ENCODE results near the gene KMT2E. TPM values are rescaled to one million over a fixed set of nuclear protein-coding genes. Genes with fewer than 3 reads are reported as not detected.

KMT2E gene
- total and polyA plus RNA-seq, 2 experiments from 2014 or later, result 78.4 to 131 TPM

- H3K27ac ChIP-seq, result no peak overlapping the region
- no peak for TF ChIP-seq CTCF (IDR thresholded peaks at IDR 0.05; ENCODE audit: low read depth, low read length)
Observed at GRCh38 chr7:105133986-105134655, 120.1 kb downstream of the KMT2E start.

GRCh38 chr7:105136221-105136620 is 122.2 kb downstream of the KMT2E start:
- no peaks in the 10 kb centered on the region for H3K27me3 ChIP-seq
- H3K27ac ChIP-seq, result peak overlapping the region; percentile 21
- peaks cover 16% of the 10 kb centered on the region for H3K4me1 ChIP-seq (ENCODE audit: low read depth)
- no peaks in the 10 kb centered on the region for H3K9me3 ChIP-seq (ENCODE audit: low read depth)
- peak; percentile 29 for TF ChIP-seq CTCF (IDR thresholded peaks at IDR 0.05; ENCODE audit: low read depth, low read length)
- H3K36me3 ChIP-seq, result no peaks in the 10 kb centered on the region
- DNase-seq (ENCODE audit: low read depth in 1 of 2, low spot score in 1 of 2), result peak in 1 of 2 donors; percentile 7
- H3K4me3 ChIP-seq, result no peak overlapping the region

More at GRCh38 chr7:105133986-105134655, 120.1 kb downstream of the KMT2E start:
- no peaks in the 10 kb centered on the region for H3K36me3 ChIP-seq
- H3K9me3 ChIP-seq (ENCODE audit: low read depth), result no peaks in the 10 kb centered on the region
- H3K4me1 ChIP-seq (ENCODE audit: low read depth), result peaks cover 16% of the 10 kb centered on the region
- H3K4me3 ChIP-seq, result no peak overlapping the region
- H3K27me3 ChIP-seq, result no peaks in the 10 kb centered on the region
- no peak for DNase-seq (ENCODE audit: low read depth in 1 of 2, low spot score in 1 of 2)

GRCh38 chr7:105137898-105138297 is 123.9 kb downstream of the KMT2E start:
- DNase-seq (ENCODE audit: low read depth in 1 of 2, low spot score in 1 of 2), result no peak
- Histone ChIP-seq H3K4me1 (ENCODE audit: low read depth) (peaks cover 16% of the 10 kb centered on the region), H3K36me3 (peaks cover 6% of the 10 kb centered on the region), H3K27ac (no peak overlapping the region), H3K4me3 (no peak overlapping the region), H3K27me3 (no peaks in the 10 kb centered on the region), H3K9me3 (ENCODE audit: low read depth) (no peaks in the 10 kb centered on the region)
- no peak for TF ChIP-seq CTCF (IDR thresholded peaks at IDR 0.05; ENCODE audit: low read depth, low read length)

GRCh38 chr7:105139381-105139780 is 125.4 kb downstream of the KMT2E start:
- no peak overlapping the region for H3K4me3 ChIP-seq
- no peak overlapping the region for H3K27ac ChIP-seq
- peaks cover 6% of the 10 kb centered on the region for H3K36me3 ChIP-seq
- peaks cover 16% of the 10 kb centered on the region for H3K4me1 ChIP-seq (ENCODE audit: low read depth)
- H3K9me3 ChIP-seq (ENCODE audit: low read depth), result no peaks in the 10 kb centered on the region
- no peak for DNase-seq (ENCODE audit: low read depth in 1 of 2, low spot score in 1 of 2)
- H3K27me3 ChIP-seq, result no peaks in the 10 kb centered on the region
- no peak for TF ChIP-seq CTCF (IDR thresholded peaks at IDR 0.05; ENCODE audit: low read depth, low read length)

GRCh38 chr7:105141068-105141467 is 127.1 kb downstream of the KMT2E start:
- Histone ChIP-seq H3K4me3 (no peak overlapping the region), H3K27me3 (no peaks in the 10 kb centered on the region), H3K36me3 (peaks cover 6% of the 10 kb centered on the region), H3K9me3 (ENCODE audit: low read depth) (no peaks in the 10 kb centered on the region), H3K4me1 (ENCODE audit: low read depth) (peaks cover 12% of the 10 kb centered on the region), H3K27ac (no peak overlapping the region)
- peak; percentile 58 for TF ChIP-seq CTCF (IDR thresholded peaks at IDR 0.05; ENCODE audit: low read depth, low read length)
- DNase-seq (ENCODE audit: low read depth in 1 of 2, low spot score in 1 of 2), result peak; percentile 51 to 60
